SK-N-SH (cell line): ENCODE measurements around the gene GOLGA8K. TPM values are rescaled to one million over a fixed set of nuclear protein-coding genes. Genes with fewer than 3 reads are reported as not detected.
"Not testable (repeated sequence)": the region's sequence is repeated elsewhere in the genome, so short reads cannot be mapped to it uniquely, and the experiment has no call there.

ENCODE experiments used
- CTCF ChIA-PET: fragments of 300-600, 350-600 bp; formaldehyde crosslinking; extraction: SDS; loops from one replicate; lab custom pipeline; 2021; lab: Yijun Ruan, JAX
- POLR2A ChIA-PET: fragments of 350-600 bp; sonication (Branson Sonifier 250); formaldehyde crosslinking; extraction: SDS; loops from one replicate; lab custom pipeline; 2020; ENCODE audit warnings: antibody characterized with exemption, inconsistent platforms; lab: Yijun Ruan, JAX
- DNase-seq: peaks from one replicate; pipeline ENCODE4 v3.0.0; 2012
- H2AFZ ChIP-seq: fragments of 200-600 bp; sonication (generic); 2 replicates; pipeline ENCODE4 v1.8.1; 2016; ENCODE audit warnings: antibody characterized with exemption, mild to moderate bottlenecking, low read depth
- H3F3A ChIP-seq: fragments of 200-600 bp; sonication (generic); replicated peaks from 2 replicates; pipeline ENCODE3; 2016; ENCODE audit warnings: antibody characterized with exemption, mild to moderate bottlenecking; ENCODE audit not compliant: insufficient read depth
- H3K27ac ChIP-seq, 2 experiments: fragments of 200-500 bp in 1 of 2; fragments of 200-600 bp in 1 of 2; sonication (Bioruptor generic) in 1 of 2; sonication (generic), shearing (Covaris generic) in 1 of 2; 2 replicates each; pipeline versions ENCODE4 v1.5.1 to v1.6.1; 2014 to 2016; ENCODE audit warnings: low read depth in 2 of 2, inconsistent platforms in 1 of 2, low read length in 1 of 2, mild to moderate bottlenecking in 1 of 2, mixed read lengths in 1 of 2
- H3K27me3 ChIP-seq: fragments of 200-600 bp; sonication (generic), shearing (Covaris generic); 2 replicates; pipeline ENCODE4 v1.6.1; 2016; ENCODE audit warnings: mixed run types; ENCODE audit not compliant: insufficient read depth
- H3K36me3 ChIP-seq, 2 experiments: fragments of 200-500 bp in 1 of 2; fragments of 200-600 bp in 1 of 2; sonication (Bioruptor generic) in 1 of 2; sonication (generic) in 1 of 2; replicated peaks in 1 of 2; 2 replicates each; pipeline versions ENCODE3 to v1.5.1; 2014 to 2016; ENCODE audit warnings: low read length in 1 of 2, mild to moderate bottlenecking in 1 of 2; ENCODE audit not compliant: insufficient read depth in 2 of 2, control insufficient read depth in 1 of 2
- H3K4me1 ChIP-seq, 2 experiments: fragments of 200-500 bp in 1 of 2; fragments of 200-600 bp in 1 of 2; sonication (Bioruptor generic) in 1 of 2; sonication (generic), shearing (Covaris generic) in 1 of 2; 2 replicates each; pipeline versions ENCODE4 v1.5.1 to v1.6.1; 2014 to 2016; ENCODE audit warnings: low read depth in 1 of 2, low read length in 1 of 2, mixed run types in 1 of 2; ENCODE audit not compliant: insufficient read depth in 2 of 2, control insufficient read depth in 1 of 2
- H3K4me2 ChIP-seq: fragments of 200-600 bp; sonication (generic), shearing (Covaris generic); 2 replicates; pipeline ENCODE4 v1.6.1; 2017; ENCODE audit warnings: mixed run types
- H3K4me3 ChIP-seq, 2 experiments: fragments of 200-500 bp in 1 of 2; fragments of 200-600 bp in 1 of 2; sonication (Bioruptor generic) in 1 of 2; sonication (generic), shearing (Covaris generic) in 1 of 2; 2 replicates each; pipeline versions ENCODE4 v1.5.1 to v1.8.1; 2014 to 2016; ENCODE audit warnings: low read depth in 2 of 2, inconsistent platforms in 1 of 2, low read length in 1 of 2, mild to moderate bottlenecking in 1 of 2, mixed read lengths in 1 of 2, moderate library complexity in 1 of 2
- H3K79me2 ChIP-seq: fragments of 200-600 bp; sonication (generic); 2 replicates; pipeline ENCODE4 v1.8.1; 2017; ENCODE audit warnings: mild to moderate bottlenecking; ENCODE audit not compliant: insufficient read depth
- H3K9ac ChIP-seq: fragments of 200-600 bp; sonication (generic); 2 replicates; pipeline ENCODE4 v1.6.1; 2017; ENCODE audit warnings: mixed run types
- H3K9me2 ChIP-seq: fragments of 200-600 bp; sonication (generic); 2 replicates; pipeline ENCODE4 v1.6.1; 2017; ENCODE audit warnings: mixed run types
- H3K9me3 ChIP-seq: fragments of 200-600 bp; sonication (generic); 2 replicates; pipeline ENCODE4 v1.6.1; 2017; ENCODE audit warnings: mixed run types, mild to moderate bottlenecking, moderate library complexity
- H4K20me1 ChIP-seq: fragments of 200-600 bp; sonication (generic); 2 replicates; pipeline ENCODE4 v1.6.1; 2017; ENCODE audit warnings: mild to moderate bottlenecking, mixed run types; ENCODE audit not compliant: insufficient read depth
- WGBS: methylation state at CpG from one replicate; pipeline ENCODE4 v1.1.6; 2017; ENCODE audit warnings: low lambda C conversion rate; 5-methylcytosine and 5-hydroxymethylcytosine counted together
- polyA plus RNA-seq, 3 experiments: library from polyadenylated mRNA; depleted of rRNA; stranded (reverse); fragments of >200 nt; gene quantifications; 2 replicates each; pipeline ENCODE4 v1.2.3, GENCODE V29; 2012

Gene GOLGA8K
- 0.08 and 0.10 TPM in 2 replicates for polyA plus RNA-seq (2012; rRNA removed)
- polyA plus RNA-seq (2012; cell fraction: cytosol; rRNA removed), result not detected in 2 replicates
- polyA plus RNA-seq (2012; cell fraction: nucleus; rRNA removed), result 0.29 and 0.39 TPM in 2 replicates

- H4K20me1 ChIP-seq, H3K9me2 ChIP-seq, H3K27me3 ChIP-seq, H3K9me3 ChIP-seq, CTCF ChIA-PET, H3K9ac ChIP-seq, H3F3A ChIP-seq, H3K4me3 ChIP-seq, DNase-seq, H3K36me3 ChIP-seq, H2AFZ ChIP-seq, POLR2A ChIA-PET, H3K4me1 ChIP-seq, H3K27ac ChIP-seq, H3K4me2 ChIP-seq, H3K79me2 ChIP-seq: not testable (repeated sequence)
- no CpG with 5 or more reads among the region's 8 CpGs for WGBS
These were observed at the start of gene GOLGA8K for GRCh38 chr15:32403192-32403591. GOLGA8K (minus strand) TSS chr15:32403292; CDS start chr15:32403194, 98 bp downstream.

GRCh38 chr15:32440445-32440977 lies 37.4 kb upstream of the GOLGA8K start:
- H3K27me3 ChIP-seq, H3K9me2 ChIP-seq, POLR2A ChIA-PET, CTCF ChIA-PET, H3K4me2 ChIP-seq, H3K9me3 ChIP-seq, H3K79me2 ChIP-seq, H3K27ac ChIP-seq, H3K4me1 ChIP-seq, H4K20me1 ChIP-seq, H3K36me3 ChIP-seq, DNase-seq, H3K9ac ChIP-seq, H3F3A ChIP-seq, H2AFZ ChIP-seq, H3K4me3 ChIP-seq: not testable (repeated sequence)
- no CpG with 5 or more reads among the region's 12 CpGs for WGBS

GRCh38 chr15:32434102-32434963 lies 31.2 kb upstream of the GOLGA8K start:
- H3K27me3 ChIP-seq, H3K36me3 ChIP-seq, H3K9me2 ChIP-seq, H3K9ac ChIP-seq, H3K79me2 ChIP-seq, H2AFZ ChIP-seq, H3K27ac ChIP-seq, POLR2A ChIA-PET, DNase-seq, H4K20me1 ChIP-seq, H3F3A ChIP-seq, H3K4me2 ChIP-seq, CTCF ChIA-PET, H3K4me1 ChIP-seq, H3K9me3 ChIP-seq, H3K4me3 ChIP-seq: not testable (repeated sequence)
- no CpG with 5 or more reads among the region's 73 CpGs for WGBS

GRCh38 chr15:32427635-32428034 lies 24.5 kb upstream of the GOLGA8K start:
- H3K4me1 ChIP-seq, H2AFZ ChIP-seq, H3K79me2 ChIP-seq, DNase-seq, H3K9ac ChIP-seq, H3K4me2 ChIP-seq, H3K36me3 ChIP-seq, H3K27ac ChIP-seq, H3F3A ChIP-seq, H4K20me1 ChIP-seq, POLR2A ChIA-PET, H3K9me2 ChIP-seq, H3K27me3 ChIP-seq, H3K4me3 ChIP-seq, CTCF ChIA-PET, H3K9me3 ChIP-seq: not testable (repeated sequence)
- 46% methylated on average over 1 of the region's 4 CpGs for WGBS

GRCh38 chr15:32426511-32426910 lies 23.4 kb upstream of the GOLGA8K start:
- H3K9me3 ChIP-seq, H3K9ac ChIP-seq, H3K36me3 ChIP-seq, H3K79me2 ChIP-seq, DNase-seq, H3K27me3 ChIP-seq, POLR2A ChIA-PET, H3K4me2 ChIP-seq, H2AFZ ChIP-seq, H3F3A ChIP-seq, H3K4me1 ChIP-seq, CTCF ChIA-PET, H3K9me2 ChIP-seq, H3K4me3 ChIP-seq, H3K27ac ChIP-seq, H4K20me1 ChIP-seq: not testable (repeated sequence)
- WGBS, result 77% methylated on average over 4 of the region's 4 CpGs
